ENCODE measurements around the gene FA2H. TPM values are rescaled to one million over a fixed set of nuclear protein-coding genes. Genes with fewer than 3 reads are reported as not detected.

Gene FA2H
- total RNA-seq, 2 donors from 2014 or later, result 51.0 to 75.7 TPM

Other genes with a start within 250 kb of the FA2H start
- 10 to 100 TPM; 96.9 to 98.3 TPM for gene GLG1, start 167.7 kb downstream of the FA2H start, total RNA-seq
- gene RFWD3, start 107.9 kb downstream of the FA2H start, total RNA-seq, result 10 to 100 TPM; 23.2 to 45.7 TPM
- gene MLKL, start 74.0 kb downstream of the FA2H start, total RNA-seq, result 10 to 100 TPM; 13.9 to 25.1 TPM
- gene WDR59, start 210.3 kb upstream of the FA2H start, total RNA-seq, result 10 to 100 TPM; 46.5 to 48.3 TPM
- gene ZNRF1, start 224.2 kb upstream of the FA2H start, total RNA-seq, result 10 to 100 TPM; 27.7 to 29.7 TPM